Astrocyte (in vitro differentiated cells and primary cell): ENCODE measurements around the gene MRPL20. TPM values are rescaled to one million over a fixed set of nuclear protein-coding genes. Genes with fewer than 3 reads are reported as not detected.
A peak's percentile ranks its signal among the peaks of the same experiment; 100 is the strongest.

Experiments
- DNase-seq: peaks from one replicate; pipeline ENCODE4 v3.0.0-alpha.2; 2010; ENCODE audit warnings: low read depth
- FAIRE-seq: peaks from 2 replicates; lab custom pipeline; 2011; peaks lifted over from hg19 to GRCh38; lab: Jason Lieb, UNC
- H2AFZ ChIP-seq: 2 replicates; pipeline ENCODE4 v1.6.0; 2012; ENCODE audit warnings: low read depth, low read length, inconsistent platforms
- H3K27ac ChIP-seq: 2 replicates; pipeline ENCODE4 v1.5.1; 2011; ENCODE audit warnings: low read depth, low read length, inconsistent platforms
- H3K27me3 ChIP-seq: 2 replicates; pipeline ENCODE4 v1.6.0; 2011; ENCODE audit warnings: low read length, inconsistent platforms; ENCODE audit not compliant: insufficient read depth
- H3K36me3 ChIP-seq: 2 replicates; pipeline ENCODE4 v1.5.1; 2011; ENCODE audit warnings: low read length, inconsistent platforms; ENCODE audit not compliant: insufficient read depth
- H3K4me1 ChIP-seq: 2 replicates; pipeline ENCODE4 v1.5.1; 2011; ENCODE audit warnings: low read length, inconsistent platforms; ENCODE audit not compliant: insufficient read depth
- H3K4me2 ChIP-seq: 2 replicates; pipeline ENCODE4 v1.6.0; 2012; ENCODE audit warnings: low read length, inconsistent platforms
- H3K4me3 ChIP-seq: 2 replicates; pipeline ENCODE4 v1.5.1; 2011; ENCODE audit warnings: low read depth, mild to moderate bottlenecking, low read length, inconsistent platforms; ENCODE audit not compliant: insufficient read depth
- H3K79me2 ChIP-seq: 2 replicates; pipeline ENCODE4 v1.6.0; 2012; ENCODE audit warnings: mild to moderate bottlenecking, low read length, inconsistent platforms; ENCODE audit not compliant: insufficient read depth
- H3K9ac ChIP-seq: 2 replicates; pipeline ENCODE4 v1.6.0; 2012; ENCODE audit warnings: mild to moderate bottlenecking, low read length, inconsistent platforms
- H3K9me3 ChIP-seq: 2 replicates; pipeline ENCODE4 v1.5.1; 2012; ENCODE audit warnings: low read depth, mild to moderate bottlenecking, low read length, inconsistent platforms; ENCODE audit not compliant: insufficient read depth
- H4K20me1 ChIP-seq: 2 replicates; pipeline ENCODE4 v1.6.0; 2012; ENCODE audit warnings: low read length, inconsistent platforms; ENCODE audit not compliant: insufficient read depth
- H3K27ac Mint-ChIP-seq: one replicate; pipeline ENCODE4 v1.8.0; 2021; ENCODE audit warnings: mild to moderate bottlenecking, mixed read lengths; ENCODE audit not compliant: unreplicated experiment
- H3K27me3 Mint-ChIP-seq: one replicate; pipeline ENCODE4 v1.8.0; 2021; ENCODE audit warnings: low read depth, mixed read lengths; ENCODE audit not compliant: unreplicated experiment
- H3K36me3 Mint-ChIP-seq: one replicate; pipeline ENCODE4 v1.8.0; 2021; ENCODE audit warnings: low read depth, mixed read lengths; ENCODE audit not compliant: unreplicated experiment
- H3K4me1 Mint-ChIP-seq: one replicate; pipeline ENCODE4 v1.8.0; 2021; ENCODE audit warnings: low read depth, mixed read lengths; ENCODE audit not compliant: unreplicated experiment
- H3K4me3 Mint-ChIP-seq: one replicate; pipeline ENCODE4 v1.8.0; 2021; ENCODE audit warnings: mild to moderate bottlenecking, moderate library complexity, mixed read lengths; ENCODE audit not compliant: unreplicated experiment
- H3K9me3 Mint-ChIP-seq: one replicate; pipeline ENCODE4 v1.8.0; 2021; ENCODE audit warnings: mild to moderate bottlenecking, mixed read lengths; ENCODE audit not compliant: unreplicated experiment
- EZH2 ChIP-seq: IDR thresholded peaks from 2 replicates; pipeline ENCODE4 v1.6.1; 2012; ENCODE audit warnings: mild to moderate bottlenecking, low read length, inconsistent platforms; ENCODE audit not compliant: insufficient read depth
- total RNA-seq: library from RNA; stranded (reverse); gene quantifications from 2 replicates; pipeline ENCODE4 v1.2.1, GENCODE V29; 2021
- TF ChIP-seq, protein P1 (sequence below): IDR thresholded peaks from 2 replicates; pipeline ENCODE4 v1.5.1; 2011; ENCODE audit warnings: low read depth, mild to moderate bottlenecking, inconsistent platforms, low read length, moderate library complexity; ENCODE audit not compliant: insufficient read depth

MRPL20 gene
- total RNA-seq, 1 donor from 2014 or later, result 88.5 TPM

DNA sequence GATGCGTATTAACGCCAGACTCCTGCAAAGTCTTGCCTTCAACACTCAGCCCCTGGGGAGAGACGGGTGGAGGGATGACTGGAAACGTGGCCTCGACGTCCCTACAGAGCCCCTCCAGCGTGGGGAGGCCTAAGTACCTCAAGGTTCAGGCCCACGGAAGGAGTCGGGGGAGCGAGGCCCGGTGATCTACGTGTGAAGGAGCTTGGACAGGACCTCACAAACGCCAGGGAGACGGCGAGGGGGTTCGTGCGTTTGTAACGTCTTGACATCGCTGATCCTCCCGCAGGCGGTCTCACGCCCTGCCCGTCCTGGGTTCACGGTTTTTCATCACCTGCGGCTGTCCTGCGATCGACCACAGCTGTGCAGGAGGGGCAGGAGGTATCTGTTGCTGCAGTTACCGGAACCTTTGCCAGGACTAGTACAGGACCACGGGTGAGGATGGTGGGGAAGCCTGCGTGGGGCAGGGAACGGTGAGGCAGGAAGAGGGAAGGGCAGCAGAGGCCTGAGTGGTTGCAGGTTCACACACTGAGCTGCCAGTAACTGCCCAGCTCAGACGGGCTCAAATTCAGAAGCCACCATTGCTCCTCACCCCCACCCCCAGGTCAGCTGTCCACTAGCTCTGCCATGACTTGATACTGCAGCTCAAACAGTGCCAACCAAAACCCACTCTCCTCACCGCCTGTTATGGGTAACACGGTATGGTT lies 7.1 kb downstream of the MRPL20 start:
- peaks cover 21% of the 10 kb centered on the region for H3K36me3 Mint-ChIP-seq
- peaks cover 32% of the 10 kb centered on the region for H3K4me1 ChIP-seq
- TF ChIP-seq, protein P1, sequence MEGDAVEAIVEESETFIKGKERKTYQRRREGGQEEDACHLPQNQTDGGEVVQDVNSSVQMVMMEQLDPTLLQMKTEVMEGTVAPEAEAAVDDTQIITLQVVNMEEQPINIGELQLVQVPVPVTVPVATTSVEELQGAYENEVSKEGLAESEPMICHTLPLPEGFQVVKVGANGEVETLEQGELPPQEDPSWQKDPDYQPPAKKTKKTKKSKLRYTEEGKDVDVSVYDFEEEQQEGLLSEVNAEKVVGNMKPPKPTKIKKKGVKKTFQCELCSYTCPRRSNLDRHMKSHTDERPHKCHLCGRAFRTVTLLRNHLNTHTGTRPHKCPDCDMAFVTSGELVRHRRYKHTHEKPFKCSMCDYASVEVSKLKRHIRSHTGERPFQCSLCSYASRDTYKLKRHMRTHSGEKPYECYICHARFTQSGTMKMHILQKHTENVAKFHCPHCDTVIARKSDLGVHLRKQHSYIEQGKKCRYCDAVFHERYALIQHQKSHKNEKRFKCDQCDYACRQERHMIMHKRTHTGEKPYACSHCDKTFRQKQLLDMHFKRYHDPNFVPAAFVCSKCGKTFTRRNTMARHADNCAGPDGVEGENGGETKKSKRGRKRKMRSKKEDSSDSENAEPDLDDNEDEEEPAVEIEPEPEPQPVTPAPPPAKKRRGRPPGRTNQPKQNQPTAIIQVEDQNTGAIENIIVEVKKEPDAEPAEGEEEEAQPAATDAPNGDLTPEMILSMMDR, result no peak
- no peak for TF ChIP-seq EZH2
- no peaks in the 10 kb centered on the region for H3K9me3 ChIP-seq
- H4K20me1 ChIP-seq, result peaks cover 50% of the 10 kb centered on the region
- peaks cover 36% of the 10 kb centered on the region for H3K4me1 Mint-ChIP-seq
- DNase-seq, result peak; percentile 10
- H3K4me3 ChIP-seq, result peak overlapping the region; percentile 90
- peak overlapping the region; percentile 92 for H3K4me3 Mint-ChIP-seq
- H3K36me3 ChIP-seq, result peaks cover 32% of the 10 kb centered on the region
- no peak for FAIRE-seq
- peak overlapping the region; percentile 94 for H3K9ac ChIP-seq
- H3K4me2 ChIP-seq, result peak overlapping the region; percentile 98
- H3K9me3 Mint-ChIP-seq, result no peaks in the 10 kb centered on the region
- peak overlapping the region; percentile 43 for H2AFZ ChIP-seq
- no peaks in the 10 kb centered on the region for H3K27me3 ChIP-seq
- peaks cover 85% of the 10 kb centered on the region for H3K79me2 ChIP-seq
- peak overlapping the region; percentile 90 for H3K27ac Mint-ChIP-seq
- H3K27ac ChIP-seq, result peak overlapping the region; percentile 73
- no peaks in the 10 kb centered on the region for H3K27me3 Mint-ChIP-seq

GRCh38 chr1:1399187-1399871 lies 7.8 kb downstream of the MRPL20 start, which contains the start of gene CCNL2:
Gene CCNL2, minus strand, starts transcription at chr1:1399335. Its CDS starts 29 bp downstream, at chr1:1399306.
- FAIRE-seq, result no peak
- H3K36me3 Mint-ChIP-seq, result peaks cover 22% of the 10 kb centered on the region
- TF ChIP-seq EZH2, result no peak
- TF ChIP-seq, protein P1, result peak; percentile 15

More at GRCh38 chr1:1399187-1399871, 7.8 kb downstream of the MRPL20 start, which contains the start of gene CCNL2:
- Histone ChIP-seq H3K9ac (peak within 1 kb of the TSS; percentile 95), H2AFZ (peak within 1 kb of the TSS; percentile 70), H4K20me1 (peaks cover 54% of the 10 kb centered on the region), H3K27me3 (no peaks in the 10 kb centered on the region), H3K4me2 (peak within 1 kb of the TSS; percentile 99), H3K36me3 (peaks cover 30% of the 10 kb centered on the region), H3K27ac (peak within 1 kb of the TSS; percentile 78), H3K4me3 (peak within 1 kb of the TSS; percentile 90), H3K4me1 (peaks cover 32% of the 10 kb centered on the region), H3K79me2 (peaks cover 84% of the 10 kb centered on the region), H3K9me3 (no peaks in the 10 kb centered on the region)
- Mint-ChIP-seq H3K9me3 (no peaks in the 10 kb centered on the region), H3K4me3 (peak within 1 kb of the TSS; percentile 99), H3K4me1 (peaks cover 39% of the 10 kb centered on the region), H3K27me3 (no peaks in the 10 kb centered on the region), H3K27ac (peak within 1 kb of the TSS; percentile 96)
- DNase-seq, result peak; percentile 93
